ENCODE results near the gene CACNB2. TPM values are rescaled to one million over a fixed set of nuclear protein-coding genes. Genes with fewer than 3 reads are reported as not detected.

The CACNB2 gene
- total RNA-seq, 1 donor from 2014 or later: 13.1 TPM

GRCh38 chr10:18364987-18365775 lies 225.0 kb downstream of the CACNB2 start:
- no peaks in the 10 kb centered on the region for H3K36me3 Mint-ChIP-seq
- H3K27me3 Mint-ChIP-seq (ENCODE audit: low read depth): no peaks in the 10 kb centered on the region
- no peak for DNase-seq (ENCODE audit: low spot score in 2 of 2, unreplicated experiment in 2 of 2)
- H3K27ac Mint-ChIP-seq: no peak overlapping the region
- H3K4me3 Mint-ChIP-seq: no peak overlapping the region
- H3K9me3 Mint-ChIP-seq: no peaks in the 10 kb centered on the region
- H3K4me1 Mint-ChIP-seq: peaks cover 8% of the 10 kb centered on the region
- no peak for TF ChIP-seq CTCF (IDR thresholded peaks at IDR 0.05; ENCODE audit: unreplicated experiment)

- H3K36me3 Mint-ChIP-seq: no peaks in the 10 kb centered on the region
- TF ChIP-seq CTCF (IDR thresholded peaks at IDR 0.05; ENCODE audit: unreplicated experiment): no peak
- H3K27me3 Mint-ChIP-seq (ENCODE audit: low read depth): no peaks in the 10 kb centered on the region
- peaks cover 8% of the 10 kb centered on the region for H3K4me1 Mint-ChIP-seq
- no peak overlapping the region for H3K4me3 Mint-ChIP-seq
- peak overlapping the region; percentile 61 for H3K27ac Mint-ChIP-seq
- H3K9me3 Mint-ChIP-seq: no peaks in the 10 kb centered on the region
- no peak for DNase-seq (ENCODE audit: low spot score in 2 of 2, unreplicated experiment in 2 of 2)
Measured at GRCh38 chr10:18367840-18368239, 227.6 kb downstream of the CACNB2 start.

GRCh38 chr10:18368273-18368672 lies 228.0 kb downstream of the CACNB2 start:
- Mint-ChIP-seq H3K36me3 (no peaks in the 10 kb centered on the region), H3K27ac (peak overlapping the region; percentile 61), H3K27me3 (ENCODE audit: low read depth) (no peaks in the 10 kb centered on the region), H3K4me3 (no peak overlapping the region), H3K4me1 (peaks cover 8% of the 10 kb centered on the region), H3K9me3 (no peaks in the 10 kb centered on the region)
- no peak for DNase-seq (ENCODE audit: low spot score in 2 of 2, unreplicated experiment in 2 of 2)
- TF ChIP-seq CTCF (IDR thresholded peaks at IDR 0.05; ENCODE audit: unreplicated experiment): no peak

GRCh38 chr10:18368682-18369081 lies 228.5 kb downstream of the CACNB2 start:
- no peak for TF ChIP-seq CTCF (IDR thresholded peaks at IDR 0.05; ENCODE audit: unreplicated experiment)

GRCh38 chr10:18369859-18370473 lies 229.7 kb downstream of the CACNB2 start:
- no peak overlapping the region for H3K27ac Mint-ChIP-seq
- H3K9me3 Mint-ChIP-seq: peaks cover 7% of the 10 kb centered on the region
- H3K4me3 Mint-ChIP-seq: no peak overlapping the region
- no peak for DNase-seq (ENCODE audit: low spot score in 2 of 2, unreplicated experiment in 2 of 2)
- H3K27me3 Mint-ChIP-seq (ENCODE audit: low read depth): no peaks in the 10 kb centered on the region
- H3K36me3 Mint-ChIP-seq: no peaks in the 10 kb centered on the region
- peaks cover 8% of the 10 kb centered on the region for H3K4me1 Mint-ChIP-seq
- no peak for TF ChIP-seq CTCF (IDR thresholded peaks at IDR 0.05; ENCODE audit: unreplicated experiment)

More at GRCh38 chr10:18368682-18369081, 228.5 kb downstream of the CACNB2 start:
- Mint-ChIP-seq H3K4me1 (peaks cover 8% of the 10 kb centered on the region), H3K36me3 (no peaks in the 10 kb centered on the region), H3K9me3 (no peaks in the 10 kb centered on the region), H3K4me3 (no peak overlapping the region), H3K27me3 (ENCODE audit: low read depth) (no peaks in the 10 kb centered on the region), H3K27ac (peak overlapping the region; percentile 30)
- DNase-seq (ENCODE audit: low spot score in 2 of 2, unreplicated experiment in 2 of 2): no peak

All from mesothelial cell of epicardium (in vitro differentiated cells).